WTC11 (cell line): ENCODE results near the gene TNFRSF4.

ENCODE experiments used
- CTCF ChIP-seq: fragments of 200-600 bp; IDR thresholded peaks from 2 replicates; pipeline ENCODE4 v1.8.0; 2022; ENCODE audit warnings: antibody characterized with exemption
- HMGXB4 ChIP-seq: sonication (generic); formaldehyde crosslinking; IDR thresholded peaks from 2 replicates; pipeline ENCODE4 v1.8.1; 2023; ENCODE audit warnings: mild to moderate bottlenecking, moderate library complexity, missing genetic modification reagents
- IRF2 ChIP-seq: sonication (generic); formaldehyde crosslinking; IDR thresholded peaks from 2 replicates; pipeline ENCODE4 v1.8.0; 2022; ENCODE audit warnings: low read depth, missing genetic modification reagents, borderline replicate concordance
- JUN ChIP-seq: sonication (generic); formaldehyde crosslinking; IDR thresholded peaks from 2 replicates; pipeline ENCODE4 v1.8.0; 2023; ENCODE audit warnings: mild to moderate bottlenecking, missing genetic modification reagents
- RELA ChIP-seq: sonication (generic); formaldehyde crosslinking; IDR thresholded peaks from 2 replicates; pipeline ENCODE4 v1.8.1; 2022; ENCODE audit warnings: missing genetic modification reagents, mild to moderate bottlenecking, borderline replicate concordance
- ZSCAN18 ChIP-seq: fragments of 250-450 bp; sonication (Bioruptor Pico); IDR thresholded peaks from 2 replicates; pipeline ENCODE4 v2.1.2; 2022; ENCODE audit warnings: mild to moderate bottlenecking, moderate library complexity

- TF ChIP-seq ZSCAN18 (CRISPR knock-in tag) (no peak), CTCF (no peak), RELA (CRISPR knock-in tag) (no peak), HMGXB4 (CRISPR knock-in tag) (no peak; the same call in 1 of the 2 replicates), JUN (CRISPR knock-in tag) (no peak), IRF2 (CRISPR knock-in tag) (no peak)
Measured at GRCh38 chr1:1205769-1206375, 8.1 kb downstream of the TNFRSF4 start.
